ENCODE results near the gene SULT1A3. TPM values are rescaled to one million over a fixed set of nuclear protein-coding genes. Genes with fewer than 3 reads are reported as not detected.
"Not testable (repeated sequence)": the region's sequence is repeated elsewhere in the genome, so short reads cannot be mapped to it uniquely, and the experiment has no call there.

Gene SULT1A3
- total RNA-seq, 1 experiment from 2014 or later, result 21.5 TPM

- H3K79me2 ChIP-seq (ENCODE audit: insufficient read depth, low read length); H3K4me3 Mint-ChIP-seq: not testable (repeated sequence)
Observed at GRCh38 chr16:30209032-30209431, 10.0 kb downstream of the SULT1A3 start.

DNA sequence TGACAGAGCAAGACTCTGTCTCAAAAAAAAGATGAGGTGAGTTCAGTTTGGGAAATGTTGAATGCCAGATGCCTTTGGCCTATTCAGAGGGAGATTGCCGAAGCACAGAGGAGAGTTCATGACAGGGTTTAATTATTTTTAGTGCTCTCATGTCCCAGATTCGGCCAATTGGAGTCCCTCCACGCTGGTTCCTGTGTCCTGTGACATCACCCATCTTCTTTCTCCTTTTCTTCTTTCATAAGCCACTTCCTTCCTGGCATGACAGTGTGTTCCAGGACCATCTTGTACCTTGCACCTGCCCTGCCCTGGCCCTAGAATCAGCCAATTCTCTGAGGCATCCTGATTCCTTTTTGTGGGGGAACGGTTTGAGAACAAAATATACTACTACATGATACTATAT lies 12.4 kb downstream of the SULT1A3 start:
- not testable (repeated sequence) for H3K4me2 ChIP-seq (ENCODE audit: insufficient read depth, insufficient read length, low read length); H3K9me3 Mint-ChIP-seq; H4K5ac ChIP-seq (ENCODE audit: insufficient read length, low read depth, low read length); H3K14ac ChIP-seq (ENCODE audit: insufficient read depth, low read length); H2BK12ac ChIP-seq (ENCODE audit: insufficient read length, low read depth, low read length); H2BK15ac ChIP-seq (ENCODE audit: low read depth, low read length); H3K9ac ChIP-seq (ENCODE audit: extremely low read depth, insufficient read length, low read length); H3K27me3 Mint-ChIP-seq (ENCODE audit: low read depth); H3K4me3 Mint-ChIP-seq; H4K20me1 ChIP-seq (ENCODE audit: control insufficient read depth, insufficient read depth, insufficient read length); H3K27ac Mint-ChIP-seq; H2BK120ac ChIP-seq (ENCODE audit: low read depth, low read length, poor library complexity, severe bottlenecking); H3K4me1 Mint-ChIP-seq; H3K27me3 ChIP-seq (ENCODE audit: insufficient read depth, low read length); H3K4ac ChIP-seq (ENCODE audit: low read depth, low read length); H3K9me3 ChIP-seq (ENCODE audit: control insufficient read depth, low read depth, low read length); H2AK5ac ChIP-seq (ENCODE audit: insufficient read length, low read length); H3K79me1 ChIP-seq (ENCODE audit: insufficient read depth, low read depth, low read length, poor library complexity, severe bottlenecking); H4K8ac ChIP-seq (replicated peaks; ENCODE audit: insufficient read length, low read depth, low read length); H3K56ac ChIP-seq (ENCODE audit: insufficient read length, low read depth, low read length); H2BK20ac ChIP-seq (ENCODE audit: low read depth, low read length, poor library complexity, severe bottlenecking); H3K23me2 ChIP-seq (ENCODE audit: insufficient read length, low read depth, low read length, poor library complexity, severe bottlenecking); H3T11ph ChIP-seq (ENCODE audit: low read length); H3K4me1 ChIP-seq (ENCODE audit: insufficient read depth, low read length); H3K23ac ChIP-seq (ENCODE audit: insufficient read length, low read depth, low read length); H2AFZ ChIP-seq (ENCODE audit: low read length); H3K27ac ChIP-seq (ENCODE audit: insufficient read length, low read depth, low read length); H3K79me2 ChIP-seq (ENCODE audit: insufficient read depth, low read length); H3K18ac ChIP-seq (ENCODE audit: insufficient read length, low read depth, low read length); H2BK5ac ChIP-seq (ENCODE audit: insufficient read length, low read length); DNase-seq; H4K91ac ChIP-seq (ENCODE audit: insufficient read length, low read depth, low read length); H3K36me3 Mint-ChIP-seq (ENCODE audit: insufficient read depth in 1 of 3, low read depth in 3 of 3)
- no CpG with 5 or more reads among the region's 4 CpGs for WGBS (ENCODE audit: extremely low coverage, insufficient read length, low lambda C conversion rate)

More at GRCh38 chr16:30209032-30209431, 10.0 kb downstream of the SULT1A3 start:
- not testable (repeated sequence) for H3K56ac ChIP-seq (ENCODE audit: insufficient read length, low read depth, low read length); H2AK5ac ChIP-seq (ENCODE audit: insufficient read length, low read length); H2BK120ac ChIP-seq (ENCODE audit: low read depth, low read length, poor library complexity, severe bottlenecking); H3K18ac ChIP-seq (ENCODE audit: insufficient read length, low read depth, low read length); H4K91ac ChIP-seq (ENCODE audit: insufficient read length, low read depth, low read length); H3K9me3 ChIP-seq (ENCODE audit: control insufficient read depth, low read depth, low read length); H3K4me1 ChIP-seq (ENCODE audit: insufficient read depth, low read length); H2BK20ac ChIP-seq (ENCODE audit: low read depth, low read length, poor library complexity, severe bottlenecking); H3T11ph ChIP-seq (ENCODE audit: low read length); H2BK12ac ChIP-seq (ENCODE audit: insufficient read length, low read depth, low read length); H4K8ac ChIP-seq (replicated peaks; ENCODE audit: insufficient read length, low read depth, low read length); H3K27me3 Mint-ChIP-seq (ENCODE audit: low read depth); H3K14ac ChIP-seq (ENCODE audit: insufficient read depth, low read length); H2BK5ac ChIP-seq (ENCODE audit: insufficient read length, low read length); H4K5ac ChIP-seq (ENCODE audit: insufficient read length, low read depth, low read length); H3K9me3 Mint-ChIP-seq; H3K9ac ChIP-seq (ENCODE audit: extremely low read depth, insufficient read length, low read length); H3K27me3 ChIP-seq (ENCODE audit: insufficient read depth, low read length); H4K20me1 ChIP-seq (ENCODE audit: control insufficient read depth, insufficient read depth, insufficient read length); H3K23ac ChIP-seq (ENCODE audit: insufficient read length, low read depth, low read length); H3K23me2 ChIP-seq (ENCODE audit: insufficient read length, low read depth, low read length, poor library complexity, severe bottlenecking); H3K79me1 ChIP-seq (ENCODE audit: insufficient read depth, low read depth, low read length, poor library complexity, severe bottlenecking); H3K4ac ChIP-seq (ENCODE audit: low read depth, low read length); H3K4me2 ChIP-seq (ENCODE audit: insufficient read depth, insufficient read length, low read length); H2BK15ac ChIP-seq (ENCODE audit: low read depth, low read length); H3K27ac Mint-ChIP-seq; H2AFZ ChIP-seq (ENCODE audit: low read length); H3K4me1 Mint-ChIP-seq; H3K27ac ChIP-seq (ENCODE audit: insufficient read length, low read depth, low read length); H3K36me3 Mint-ChIP-seq (ENCODE audit: insufficient read depth in 1 of 3, low read depth in 3 of 3); DNase-seq
- WGBS (ENCODE audit: extremely low coverage, insufficient read length, low lambda C conversion rate), result no CpG with 5 or more reads among the region's 6 CpGs
